Colonic mucosa (tissue), 4 donors: ENCODE results near the gene PPL. TPM values are rescaled to one million over a fixed set of nuclear protein-coding genes. Genes with fewer than 3 reads are reported as not detected.

Experiments
- DNase-seq: peaks from one replicate; pipeline ENCODE4 v3.0.0-alpha.2; 2020
- H3K27ac ChIP-seq: fragments of 200-600 bp; one replicate; pipeline ENCODE4 v1.8.0; 2021
- H3K27me3 ChIP-seq: fragments of 200-600 bp; one replicate; pipeline ENCODE4 v1.8.0; 2021
- H3K36me3 ChIP-seq: fragments of 200-600 bp; one replicate; pipeline ENCODE4 v1.8.0; 2021
- H3K4me1 ChIP-seq: fragments of 200-600 bp; one replicate; pipeline ENCODE4 v1.8.0; 2021; ENCODE audit warnings: mild to moderate bottlenecking
- H3K4me3 ChIP-seq: fragments of 200-600 bp; one replicate; pipeline ENCODE4 v1.8.0; 2021
- H3K9ac ChIP-seq, 2 donors: one replicate each; pipeline ENCODE4 v1.7.0; 2013; ENCODE audit warnings: control low read depth in 2 of 2, low read depth in 2 of 2, low read length in 2 of 2
- H3K9me3 ChIP-seq: fragments of 200-600 bp; one replicate; pipeline ENCODE4 v1.8.0; 2021
- intact Hi-C: fragments of 100-400 bp; cut with DNase I; formaldehyde crosslinking; loops from one replicate; pipeline ENCODE4 v1.14.1; 2022
- total RNA-seq, 2 donors: library from RNA; stranded (reverse); fragmentation: NEBNext Ultra II Directional in 1 of 2; extraction: Animal tissue kit (Norgen Biotek cat#: 25700) in 1 of 2; gene quantifications; one replicate each; pipeline ENCODE4 v1.2.1, GENCODE V29; 2021
- TF ChIP-seq, protein P1 (sequence below): fragments of 200-600 bp; IDR thresholded peaks from one replicate; pipeline ENCODE4 v1.8.0; 2022; ENCODE audit warnings: antibody characterized with exemption, mild to moderate bottlenecking
- donor health status: healthy.
- donor health status: DM: no; HTN: no; CAD: no.
- donor health status: DM: no; HTN: no; CAD: no.

The PPL gene
- total RNA-seq = 10 to 100 TPM; 11.5 to 14.1 TPM

DNA sequence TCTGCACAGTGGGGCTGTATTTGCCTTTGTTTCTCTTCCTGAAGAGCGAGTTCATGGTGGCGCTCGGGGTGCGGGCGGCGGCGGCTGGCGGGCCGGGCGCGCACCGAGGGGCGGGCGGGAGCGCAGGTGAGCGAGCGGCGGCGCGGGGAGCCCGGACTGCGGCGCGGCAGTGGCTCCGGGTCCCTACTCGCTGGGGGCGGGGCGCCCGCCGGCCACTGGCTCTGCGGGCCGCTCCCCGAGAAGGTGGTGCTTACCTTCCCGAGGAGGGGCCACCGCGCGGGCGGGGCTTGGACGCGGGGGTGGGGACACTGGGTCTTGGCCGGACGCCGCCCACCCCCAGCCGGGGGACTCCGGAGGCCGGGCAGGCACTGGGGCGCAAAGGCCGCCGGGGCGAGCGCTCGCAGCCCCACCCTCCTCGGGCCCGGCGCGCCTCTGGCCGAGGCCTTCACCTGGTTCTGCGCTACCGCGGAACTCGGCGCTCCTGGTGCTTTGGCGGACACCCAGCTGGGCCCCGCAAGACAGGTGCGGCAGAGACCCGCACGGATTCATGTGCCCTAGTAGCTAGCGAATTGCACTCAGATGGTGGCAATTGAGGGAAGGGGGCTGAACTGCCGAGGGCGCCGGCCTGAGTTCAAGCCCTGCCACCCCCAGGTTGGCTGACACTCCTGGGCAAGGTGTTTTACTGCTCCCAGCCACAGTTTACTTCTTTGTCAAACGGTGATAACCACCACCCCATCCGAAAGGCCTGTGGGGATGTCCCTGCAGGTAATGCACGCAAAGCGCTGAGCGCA, at the start of gene PPL:
Gene PPL, minus strand, starts transcription at position 158 of the 791 bp plus-strand sequence. Its CDS starts 103 bp downstream, at position 55.
- Histone ChIP-seq H3K36me3 (no peaks in the 10 kb centered on the region), H3K27ac (peak within 1 kb of the TSS; percentile 81), H3K27me3 (no peaks in the 10 kb centered on the region), H3K9me3 (no peaks in the 10 kb centered on the region), H3K9ac (peak within 1 kb of the TSS; percentile 72 to 86), H3K4me1 (no peaks in the 10 kb centered on the region), H3K4me3 (peak within 1 kb of the TSS; percentile 62)
- DNase-seq = peak; percentile 96
- TF ChIP-seq, protein P1, sequence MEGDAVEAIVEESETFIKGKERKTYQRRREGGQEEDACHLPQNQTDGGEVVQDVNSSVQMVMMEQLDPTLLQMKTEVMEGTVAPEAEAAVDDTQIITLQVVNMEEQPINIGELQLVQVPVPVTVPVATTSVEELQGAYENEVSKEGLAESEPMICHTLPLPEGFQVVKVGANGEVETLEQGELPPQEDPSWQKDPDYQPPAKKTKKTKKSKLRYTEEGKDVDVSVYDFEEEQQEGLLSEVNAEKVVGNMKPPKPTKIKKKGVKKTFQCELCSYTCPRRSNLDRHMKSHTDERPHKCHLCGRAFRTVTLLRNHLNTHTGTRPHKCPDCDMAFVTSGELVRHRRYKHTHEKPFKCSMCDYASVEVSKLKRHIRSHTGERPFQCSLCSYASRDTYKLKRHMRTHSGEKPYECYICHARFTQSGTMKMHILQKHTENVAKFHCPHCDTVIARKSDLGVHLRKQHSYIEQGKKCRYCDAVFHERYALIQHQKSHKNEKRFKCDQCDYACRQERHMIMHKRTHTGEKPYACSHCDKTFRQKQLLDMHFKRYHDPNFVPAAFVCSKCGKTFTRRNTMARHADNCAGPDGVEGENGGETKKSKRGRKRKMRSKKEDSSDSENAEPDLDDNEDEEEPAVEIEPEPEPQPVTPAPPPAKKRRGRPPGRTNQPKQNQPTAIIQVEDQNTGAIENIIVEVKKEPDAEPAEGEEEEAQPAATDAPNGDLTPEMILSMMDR = no peak
- intact Hi-C loops = no loop called here

DNA sequence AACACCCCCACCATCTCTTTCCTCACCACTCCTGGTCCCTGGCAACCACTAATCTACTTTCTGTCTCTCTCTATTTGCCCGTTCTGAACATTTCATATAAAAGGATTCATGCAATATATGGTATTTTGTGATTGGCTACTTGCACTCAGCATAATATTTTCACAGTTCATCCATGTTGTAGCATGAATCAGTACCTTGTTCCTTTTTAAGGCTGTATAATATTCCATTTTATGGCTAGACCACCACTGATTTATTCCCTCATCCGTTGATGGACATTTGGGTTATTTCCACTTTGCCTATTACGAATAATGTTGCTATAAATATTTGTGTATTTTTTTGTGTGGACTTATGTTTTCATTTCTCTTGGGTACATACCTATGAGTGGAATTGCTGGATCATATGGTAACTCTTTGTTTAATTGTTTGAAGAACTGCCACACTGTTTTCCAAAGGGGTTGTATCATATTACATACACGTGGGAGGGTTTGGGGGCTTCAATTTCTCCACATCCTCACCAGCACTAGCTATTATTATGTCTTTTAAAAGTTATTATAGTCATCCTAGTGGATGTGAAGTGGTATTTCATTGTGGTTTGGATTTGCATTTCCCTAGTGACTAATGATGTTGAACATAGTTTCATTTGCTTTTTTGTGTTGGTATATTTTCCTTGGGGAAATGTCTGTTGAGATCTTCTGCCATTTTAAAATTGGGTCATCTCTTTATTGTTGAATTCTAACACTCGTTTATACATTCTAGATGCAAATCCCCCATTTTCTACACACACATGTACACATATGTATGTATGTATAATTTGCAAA, 47.4 kb upstream of the PPL start:
- peaks cover 10% of the 10 kb centered on the region for H3K27me3 ChIP-seq
- TF ChIP-seq, protein P1 = no peak
- no peaks in the 10 kb centered on the region for H3K4me1 ChIP-seq
- H3K9me3 ChIP-seq = no peaks in the 10 kb centered on the region
- H3K27ac ChIP-seq = no peak overlapping the region
- no peak overlapping the region for H3K9ac ChIP-seq
- intact Hi-C loops = no loop called here
- no peak for DNase-seq
- H3K4me3 ChIP-seq = no peak overlapping the region
- no peaks in the 10 kb centered on the region for H3K36me3 ChIP-seq

- TF ChIP-seq, protein P1 = no peak
Measured at GRCh38 chr16:4982056-4982867, 45.3 kb upstream of the PPL start.

DNA sequence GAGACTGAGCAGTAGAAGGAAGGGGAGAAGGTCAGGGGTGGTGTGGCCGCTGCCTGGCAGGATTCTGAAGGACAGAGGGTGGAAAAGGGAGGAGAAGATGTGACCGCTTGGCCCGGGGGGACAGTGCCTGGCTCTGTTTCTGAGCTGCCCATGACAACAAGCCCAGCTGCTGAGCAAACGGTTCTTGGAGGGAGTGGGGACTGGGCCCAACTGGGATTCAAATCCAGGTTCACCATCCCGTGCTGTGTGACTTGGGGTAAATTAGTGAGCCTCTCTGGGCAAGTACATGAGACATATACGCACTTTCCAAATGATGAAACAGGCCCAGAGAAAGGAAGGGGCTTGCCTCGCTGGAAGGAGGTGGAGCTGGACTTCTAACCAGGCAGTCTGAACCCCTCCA, 44.5 kb upstream of the PPL start:
- no peaks in the 10 kb centered on the region for H3K4me1 ChIP-seq
- no peaks in the 10 kb centered on the region for H3K9me3 ChIP-seq
- intact Hi-C loops = no loop called here
- H3K9ac ChIP-seq = no peak overlapping the region
- no peaks in the 10 kb centered on the region for H3K36me3 ChIP-seq
- DNase-seq = no peak
- no peaks in the 10 kb centered on the region for H3K27me3 ChIP-seq
- H3K27ac ChIP-seq = no peak overlapping the region
- no peak overlapping the region for H3K4me3 ChIP-seq
- TF ChIP-seq, protein P1 = no peak

More at GRCh38 chr16:4982056-4982867, 45.3 kb upstream of the PPL start:
- Histone ChIP-seq H3K36me3 (no peaks in the 10 kb centered on the region), H3K9me3 (no peaks in the 10 kb centered on the region), H3K4me3 (no peak overlapping the region), H3K27me3 (peaks cover under 1% of the 10 kb centered on the region), H3K9ac (no peak overlapping the region), H3K27ac (no peak overlapping the region), H3K4me1 (no peaks in the 10 kb centered on the region)
- DNase-seq = no peak
- intact Hi-C loops = no loop called here

DNA sequence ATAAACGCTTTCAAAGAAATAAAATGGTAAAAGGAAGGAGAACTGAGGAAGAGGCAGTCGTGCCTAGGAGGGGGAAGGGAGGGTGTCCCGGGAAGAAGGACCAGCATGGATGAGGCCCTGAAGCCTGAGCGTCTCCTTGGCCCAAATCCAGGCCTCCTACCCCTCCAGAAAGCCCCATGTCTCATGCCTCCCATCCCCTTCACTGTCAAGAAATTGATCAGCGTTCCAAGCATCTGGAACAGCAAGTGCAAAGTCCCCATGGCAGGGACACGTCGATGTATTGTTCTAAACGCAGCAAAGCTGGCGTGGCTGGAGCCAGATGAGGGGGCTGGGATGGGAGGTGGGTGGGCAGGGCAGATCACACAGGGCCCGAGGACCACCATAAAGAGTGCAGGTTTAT, 43.7 kb upstream of the PPL start:
- Histone ChIP-seq H3K9me3 (no peaks in the 10 kb centered on the region), H3K27me3 (no peaks in the 10 kb centered on the region), H3K4me1 (no peaks in the 10 kb centered on the region), H3K4me3 (no peak overlapping the region), H3K36me3 (no peaks in the 10 kb centered on the region), H3K9ac (no peak overlapping the region), H3K27ac (no peak overlapping the region)
- intact Hi-C loops = no loop called here
- TF ChIP-seq, protein P1 = no peak
- no peak for DNase-seq
